HL-60 (cell line): ENCODE results near the gene PPP1R12B.

Source experiments
- DNase-seq, 2 experiments: peaks; one replicate each; pipeline ENCODE4 v3.0.0-alpha.2; 2010 to 2020; ENCODE audit warnings: low read depth in 1 of 2, low spot score in 1 of 2
- H3K27ac ChIP-seq: fragments of 250-450 bp; sonication (Bioruptor Pico); replicated peaks from 2 replicates; pipeline ENCODE4 v1.5.1; 2020; ENCODE audit warnings: mild to moderate bottlenecking, moderate library complexity
- H3K27me3 ChIP-seq: fragments of 250-450 bp; sonication (Bioruptor Pico); 2 replicates; pipeline ENCODE4 v1.5.1; 2021; ENCODE audit warnings: mild to moderate bottlenecking, moderate library complexity; ENCODE audit not compliant: insufficient read depth, poor library complexity, severe bottlenecking
- H3K4me3 ChIP-seq: replicated peaks from 2 replicates; pipeline ENCODE4 v1.5.1; 2011; ENCODE audit warnings: mild to moderate bottlenecking, control low read depth, low read length; ENCODE audit not compliant: insufficient read depth
- CTCF ChIP-seq: IDR thresholded peaks from one replicate; pipeline ENCODE4 v1.5.1; 2011; ENCODE audit warnings: low read length, control low read depth, inconsistent platforms; ENCODE audit not compliant: insufficient read depth
- GABPA ChIP-seq: IDR thresholded peaks from 2 replicates; pipeline ENCODE4 v1.6.1; 2012; ENCODE audit warnings: low read depth
- POLR2AphosphoS5 ChIP-seq: IDR thresholded peaks from 2 replicates; pipeline ENCODE4 v1.6.1; 2012; ENCODE audit warnings: low read depth
- REST ChIP-seq: IDR thresholded peaks from 2 replicates; pipeline ENCODE4 v1.6.1; 2012; ENCODE audit warnings: low read depth; ENCODE audit not compliant: insufficient replicate concordance
- SPI1 ChIP-seq: IDR thresholded peaks from 2 replicates; pipeline ENCODE4 v1.6.1; 2012; ENCODE audit warnings: low read depth, mild to moderate bottlenecking, borderline replicate concordance

The PPP1R12B gene

GRCh38 chr1:202320081-202320405 lies 28.5 kb upstream of the PPP1R12B start:
- TF ChIP-seq CTCF (no peak), POLR2AphosphoS5 (no peak), SPI1 (no peak), GABPA (no peak), REST (no peak)
- no peak overlapping the region for H3K27ac ChIP-seq
- H3K4me3 ChIP-seq, result no peak overlapping the region
- H3K27me3 ChIP-seq, result peaks cover 4% of the 10 kb centered on the region
- no peak for DNase-seq

GRCh38 chr1:202323731-202324130 lies 24.8 kb upstream of the PPP1R12B start:
- H3K4me3 ChIP-seq, result no peak overlapping the region
- TF ChIP-seq CTCF, result no peak
- no peak for TF ChIP-seq POLR2AphosphoS5
- no peak for TF ChIP-seq SPI1
- no peak for TF ChIP-seq GABPA
- TF ChIP-seq REST, result no peak
- H3K27me3 ChIP-seq, result no peaks in the 10 kb centered on the region
- H3K27ac ChIP-seq, result no peak overlapping the region
- DNase-seq, result no peak

GRCh38 chr1:202324646-202325045 lies 23.9 kb upstream of the PPP1R12B start:
- TF ChIP-seq GABPA (no peak), CTCF (no peak), SPI1 (no peak), POLR2AphosphoS5 (no peak), REST (no peak)
- Histone ChIP-seq H3K4me3 (no peak overlapping the region), H3K27me3 (no peaks in the 10 kb centered on the region), H3K27ac (no peak overlapping the region)
- no peak for DNase-seq
